SKM-1 treated with dmso at 0.1 percent for 144 hours (cell line): ENCODE results near the gene CDC14A.
A peak's percentile ranks its signal among the peaks of the same experiment; 100 is the strongest.
"Not testable (repeated sequence)": the region's sequence is repeated elsewhere in the genome, so short reads cannot be mapped to it uniquely, and the experiment has no call there.

Experiments used
- DNase-seq: peaks from one replicate; lab custom pipeline; 2025; ENCODE audit not compliant: unreplicated experiment; lab: John Stamatoyannopoulos, UW

Gene CDC14A

GRCh38 chr1:100331146-100331545 is 21.2 kb upstream of the CDC14A start:
- not testable (repeated sequence) for DNase-seq

GRCh38 chr1:100332331-100332730 is 20.0 kb upstream of the CDC14A start:
- no peak for DNase-seq

GRCh38 chr1:100335436-100335835 is 16.9 kb upstream of the CDC14A start:
- no peak for DNase-seq

GRCh38 chr1:100337878-100338277 is 14.4 kb upstream of the CDC14A start:
- not testable (repeated sequence) for DNase-seq

- DNase-seq, result not testable (repeated sequence)
Observed at GRCh38 chr1:100339735-100340134, 12.6 kb upstream of the CDC14A start.

- no peak for DNase-seq
Observed at GRCh38 chr1:100340494-100340893, 11.8 kb upstream of the CDC14A start.

- no peak for DNase-seq
Observed at GRCh38 chr1:100342348-100342747, 10.0 kb upstream of the CDC14A start.

GRCh38 chr1:100343897-100344296 is 8.4 kb upstream of the CDC14A start:
- DNase-seq, result no peak

GRCh38 chr1:100344774-100345173 is 7.5 kb upstream of the CDC14A start:
- DNase-seq, result no peak

- no peak for DNase-seq
Observed at GRCh38 chr1:100346387-100346786, 5.9 kb upstream of the CDC14A start.

- no peak for DNase-seq
Observed at GRCh38 chr1:100347009-100347966, 5.0 kb upstream of the CDC14A start.

- DNase-seq, result no peak
Observed at GRCh38 chr1:100348549-100349144, 3.7 kb upstream of the CDC14A start.

GRCh38 chr1:100349246-100349645 is 3.1 kb upstream of the CDC14A start:
- DNase-seq, result no peak

GRCh38 chr1:100350787-100351094 is 1.6 kb upstream of the CDC14A start:
- no peak for DNase-seq

GRCh38 chr1:100351095-100351887 is 1.0 kb upstream of the CDC14A start:
- DNase-seq, result peak; percentile 89

GRCh38 chr1:100353071-100353801 is 930 bp downstream of the CDC14A start:
- DNase-seq, result peak; percentile 41

- no peak for DNase-seq
Observed at GRCh38 chr1:100353988-100354387, 1.7 kb downstream of the CDC14A start.

GRCh38 chr1:100354971-100355394 is 2.7 kb downstream of the CDC14A start:
- DNase-seq, result no peak

- DNase-seq, result no peak
Observed at GRCh38 chr1:100358210-100358609, 5.9 kb downstream of the CDC14A start.

- DNase-seq, result peak; percentile 80
Observed at GRCh38 chr1:100359139-100359538, 6.8 kb downstream of the CDC14A start.
